Activated CD8-positive, alpha-beta memory T cell treated with anti-CD3 and anti-CD28 coated beads, Interleukin-2, amount 50 U/mL, for 1 hour (primary cell): ENCODE results near the gene GPR89B.
A peak's percentile ranks its signal among the peaks of the same experiment; 100 is the strongest.
"Not testable (repeated sequence)": the region's sequence is repeated elsewhere in the genome, so short reads cannot be mapped to it uniquely, and the experiment has no call there.

ENCODE experiments used
- DNase-seq: peaks from one replicate; pipeline ENCODE4 v3.0.0-alpha.2; 2020; ENCODE audit errors: extremely low read depth

Gene GPR89B

GRCh38 chr1:147928236-147929132, at the start of gene GPR89B:
TSS of gene GPR89B (plus strand) at chr1:147928420. CDS start at chr1:147928537, 117 bp downstream.
- DNase-seq = peak; percentile 71

GRCh38 chr1:147879911-147880310, 48.3 kb upstream of the GPR89B start:
- DNase-seq = no peak

GRCh38 chr1:147882535-147882934, 45.7 kb upstream of the GPR89B start:
- no peak for DNase-seq

GRCh38 chr1:147890177-147890790, 37.9 kb upstream of the GPR89B start:
- DNase-seq = no peak

- DNase-seq = no peak
Measured at GRCh38 chr1:147891088-147891487, 37.1 kb upstream of the GPR89B start.

GRCh38 chr1:147892216-147892615, 36.0 kb upstream of the GPR89B start:
- DNase-seq = no peak

- peak; percentile 5 for DNase-seq
Measured at GRCh38 chr1:147892731-147893214, 35.4 kb upstream of the GPR89B start.

- DNase-seq = no peak
Measured at GRCh38 chr1:147895123-147895522, 33.1 kb upstream of the GPR89B start.

- no peak for DNase-seq
Measured at GRCh38 chr1:147897029-147897752, 31.0 kb upstream of the GPR89B start.

- no peak for DNase-seq
Measured at GRCh38 chr1:147897789-147898188, 30.4 kb upstream of the GPR89B start.

GRCh38 chr1:147902253-147902845, 25.9 kb upstream of the GPR89B start, which contains the start of gene GJA8:
TSS of gene GJA8 (plus strand) at chr1:147902795. CDS start at chr1:147907956, 5,161 bp downstream.
- no peak for DNase-seq

- no peak for DNase-seq
Measured at GRCh38 chr1:147904726-147905125, 23.5 kb upstream of the GPR89B start.

- DNase-seq = no peak
Measured at GRCh38 chr1:147907786-147908509, 20.3 kb upstream of the GPR89B start.

- no peak for DNase-seq
Measured at GRCh38 chr1:147912553-147912952, 15.7 kb upstream of the GPR89B start.

GRCh38 chr1:147913362-147913942, 14.8 kb upstream of the GPR89B start:
- DNase-seq = no peak

- no peak for DNase-seq
Measured at GRCh38 chr1:147919896-147920295, 8.3 kb upstream of the GPR89B start.

GRCh38 chr1:147924813-147925212, 3.4 kb upstream of the GPR89B start:
- no peak for DNase-seq

GRCh38 chr1:147927215-147927614, 1.0 kb upstream of the GPR89B start:
- DNase-seq = not testable (repeated sequence)

- not testable (repeated sequence) for DNase-seq
Measured at GRCh38 chr1:147927689-147928088, 531 bp upstream of the GPR89B start.

GRCh38 chr1:147931137-147931536, 2.9 kb downstream of the GPR89B start:
- DNase-seq = not testable (repeated sequence)

GRCh38 chr1:147935296-147935695, 7.1 kb downstream of the GPR89B start:
- DNase-seq = not testable (repeated sequence)
